ENCODE data around the gene MAGI2.
A peak's percentile ranks its signal among the peaks of the same experiment; 100 is the strongest.
"Not testable (repeated sequence)": the region's sequence is repeated elsewhere in the genome, so short reads cannot be mapped to it uniquely, and the experiment has no call there.

The MAGI2 gene

DNA sequence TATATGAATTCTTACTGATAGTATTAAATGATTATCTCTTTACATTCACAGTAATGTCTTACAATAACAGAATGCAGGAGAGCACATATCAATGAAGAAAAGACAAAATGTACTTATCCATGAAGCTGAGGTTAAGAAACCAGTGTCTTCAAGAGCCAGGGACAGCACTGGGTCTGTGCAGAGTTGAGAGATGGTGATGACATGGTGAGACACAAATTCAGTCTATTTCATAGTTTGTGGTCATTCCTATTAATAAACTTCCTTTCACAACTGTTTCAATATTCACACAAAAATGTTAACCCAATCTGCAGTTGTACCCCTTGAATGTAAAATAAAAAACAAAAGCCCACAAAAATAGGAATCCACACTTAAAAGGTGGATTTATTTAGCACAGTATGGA, 5.3 kb upstream of the MAGI2 start:
- Mint-ChIP-seq H3K4me3 (no peak overlapping the region), H3K9me3 (no peaks in the 10 kb centered on the region), H3K4me1 (no peaks in the 10 kb centered on the region), H3K36me3 (no peaks in the 10 kb centered on the region), H3K27me3 (peaks cover 12% of the 10 kb centered on the region), H3K27ac (no peak overlapping the region)

GRCh38 chr7:79455173-79455790, 1.8 kb upstream of the MAGI2 start:
- Mint-ChIP-seq H3K27me3 (peaks cover 34% of the 10 kb centered on the region), H3K4me3 (no peak overlapping the region), H3K27ac (no peak overlapping the region), H3K4me1 (peaks cover 7% of the 10 kb centered on the region), H3K9me3 (no peaks in the 10 kb centered on the region), H3K36me3 (no peaks in the 10 kb centered on the region)

GRCh38 chr7:79454361-79454960, 994 bp upstream of the MAGI2 start:
- H3K9me3 Mint-ChIP-seq: no peaks in the 10 kb centered on the region
- peaks cover 36% of the 10 kb centered on the region for H3K27me3 Mint-ChIP-seq
- H3K4me3 Mint-ChIP-seq: no peak overlapping the region
- H3K4me1 Mint-ChIP-seq: peaks cover 7% of the 10 kb centered on the region
- H3K36me3 Mint-ChIP-seq: no peaks in the 10 kb centered on the region
- H3K27ac Mint-ChIP-seq: no peak overlapping the region

GRCh38 chr7:79453266-79453557, 255 bp downstream of the MAGI2 start:
- no peaks in the 10 kb centered on the region for H3K36me3 Mint-ChIP-seq
- H3K27ac Mint-ChIP-seq: no peak overlapping the region
- H3K27me3 Mint-ChIP-seq: peaks cover 38% of the 10 kb centered on the region
- peaks cover 7% of the 10 kb centered on the region for H3K4me1 Mint-ChIP-seq
- no peaks in the 10 kb centered on the region for H3K9me3 Mint-ChIP-seq
- H3K4me3 Mint-ChIP-seq: no peak overlapping the region

DNA sequence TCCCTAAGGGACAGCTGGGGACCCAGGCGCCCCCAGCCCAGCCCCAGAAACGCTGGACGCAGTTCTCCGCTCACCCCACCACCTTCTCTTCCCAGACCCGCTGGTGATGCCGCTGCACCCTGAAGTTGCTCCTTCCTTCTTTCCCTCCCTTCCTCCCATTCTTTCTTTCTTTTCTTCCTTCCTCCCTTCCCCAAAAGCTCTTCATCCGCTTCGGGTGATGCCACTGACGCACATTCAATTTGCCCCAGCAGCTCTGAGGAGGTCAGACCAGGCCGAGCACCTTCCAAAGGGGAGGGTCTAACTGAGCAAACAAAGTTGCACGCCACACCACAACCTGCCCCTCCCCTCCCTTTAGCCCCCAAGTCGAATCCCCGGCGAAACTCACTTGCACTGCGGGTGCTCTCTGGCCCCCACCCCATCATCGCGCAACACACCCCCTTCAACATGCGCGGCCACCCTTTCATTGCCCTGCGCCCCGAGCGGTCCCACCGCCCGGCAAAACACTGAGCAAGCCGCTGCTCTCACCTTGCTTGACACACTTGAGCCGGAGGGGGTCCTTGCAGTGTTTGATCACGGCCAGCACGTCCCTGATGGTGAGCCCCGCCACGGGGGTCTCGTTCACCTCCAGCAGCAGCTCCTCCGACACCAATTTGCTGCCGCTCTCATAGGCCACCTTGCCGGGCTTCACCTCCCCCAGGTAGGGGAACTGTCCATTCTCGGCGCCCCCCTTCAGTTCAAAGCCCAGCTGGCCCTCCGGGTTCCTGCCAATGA, 787 bp downstream of the MAGI2 start:
- no peaks in the 10 kb centered on the region for H3K36me3 Mint-ChIP-seq
- no peaks in the 10 kb centered on the region for H3K9me3 Mint-ChIP-seq
- no peak overlapping the region for H3K27ac Mint-ChIP-seq
- peaks cover 7% of the 10 kb centered on the region for H3K4me1 Mint-ChIP-seq
- H3K27me3 Mint-ChIP-seq: peaks cover 37% of the 10 kb centered on the region
- H3K4me3 Mint-ChIP-seq: no peak overlapping the region

GRCh38 chr7:79452032-79452494, 1.4 kb downstream of the MAGI2 start:
- H3K36me3 Mint-ChIP-seq: no peaks in the 10 kb centered on the region
- peaks cover 7% of the 10 kb centered on the region for H3K4me1 Mint-ChIP-seq
- H3K27me3 Mint-ChIP-seq: peaks cover 36% of the 10 kb centered on the region
- H3K27ac Mint-ChIP-seq: no peak overlapping the region
- peak overlapping the region; percentile 15 for H3K4me3 Mint-ChIP-seq
- no peaks in the 10 kb centered on the region for H3K9me3 Mint-ChIP-seq

GRCh38 chr7:79451580-79451979, 1.9 kb downstream of the MAGI2 start:
- Mint-ChIP-seq H3K4me3 (peak overlapping the region; percentile 15), H3K27me3 (peaks cover 36% of the 10 kb centered on the region), H3K27ac (no peak overlapping the region), H3K36me3 (no peaks in the 10 kb centered on the region), H3K4me1 (peaks cover 7% of the 10 kb centered on the region), H3K9me3 (no peaks in the 10 kb centered on the region)

- not testable (repeated sequence) for H3K27me3 Mint-ChIP-seq, H3K9me3 Mint-ChIP-seq, H3K4me1 Mint-ChIP-seq, H3K36me3 Mint-ChIP-seq, H3K4me3 Mint-ChIP-seq, H3K27ac Mint-ChIP-seq
Observed at GRCh38 chr7:79442766-79443165, 10.7 kb downstream of the MAGI2 start.

DNA sequence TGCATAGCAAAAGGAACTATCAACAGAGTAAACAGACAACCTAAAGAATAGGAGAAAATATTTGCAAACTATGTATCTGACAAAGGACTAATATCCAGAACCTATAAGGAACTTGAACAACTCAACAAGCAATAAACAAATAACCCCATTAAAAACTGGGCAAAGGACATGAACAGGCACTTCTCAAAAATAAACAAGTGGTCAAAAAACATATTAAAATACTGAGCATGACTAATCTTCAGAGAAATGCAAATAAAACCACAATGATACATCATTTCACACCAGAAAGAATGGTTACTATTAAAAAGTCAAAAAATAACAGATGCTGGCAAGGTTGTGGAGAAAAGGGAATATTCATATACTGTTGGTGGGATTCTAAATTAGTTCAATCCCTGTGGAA, 17.1 kb downstream of the MAGI2 start:
- Mint-ChIP-seq H3K4me3 (no peak overlapping the region), H3K9me3 (no peaks in the 10 kb centered on the region), H3K27ac (no peak overlapping the region), H3K27me3 (no peaks in the 10 kb centered on the region), H3K4me1 (no peaks in the 10 kb centered on the region), H3K36me3 (no peaks in the 10 kb centered on the region)

DNA sequence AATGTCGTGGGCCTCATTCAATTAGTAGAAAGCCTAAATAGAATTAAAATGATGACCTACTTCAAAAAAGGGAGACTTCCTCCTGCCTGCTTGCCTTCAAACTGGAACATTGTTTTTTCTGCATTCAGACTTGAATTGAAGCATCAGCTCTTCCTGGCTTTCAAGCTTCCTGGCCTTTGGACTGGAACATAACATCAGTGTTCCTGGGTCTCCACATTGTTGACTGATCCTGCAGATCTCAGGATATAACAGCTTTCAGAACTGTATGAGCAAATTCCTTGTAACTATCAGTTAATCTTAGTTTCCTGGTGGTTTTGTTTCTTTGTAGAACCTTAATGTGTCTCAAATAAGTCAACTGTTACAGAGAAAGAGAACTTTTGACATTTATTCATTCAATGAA, 18.6 kb downstream of the MAGI2 start:
- no peaks in the 10 kb centered on the region for H3K4me1 Mint-ChIP-seq
- no peaks in the 10 kb centered on the region for H3K36me3 Mint-ChIP-seq
- no peaks in the 10 kb centered on the region for H3K9me3 Mint-ChIP-seq
- H3K27ac Mint-ChIP-seq: no peak overlapping the region
- no peaks in the 10 kb centered on the region for H3K27me3 Mint-ChIP-seq
- H3K4me3 Mint-ChIP-seq: no peak overlapping the region

GRCh38 chr7:79434098-79434497, 19.4 kb downstream of the MAGI2 start:
- Mint-ChIP-seq H3K27me3 (no peaks in the 10 kb centered on the region), H3K27ac (no peak overlapping the region), H3K9me3 (no peaks in the 10 kb centered on the region), H3K4me1 (no peaks in the 10 kb centered on the region), H3K4me3 (no peak overlapping the region), H3K36me3 (no peaks in the 10 kb centered on the region)

GRCh38 chr7:79430391-79430790, 23.1 kb downstream of the MAGI2 start:
- Mint-ChIP-seq H3K27me3 (no peaks in the 10 kb centered on the region), H3K4me3 (no peak overlapping the region), H3K9me3 (no peaks in the 10 kb centered on the region), H3K27ac (no peak overlapping the region), H3K4me1 (no peaks in the 10 kb centered on the region), H3K36me3 (no peaks in the 10 kb centered on the region)

DNA sequence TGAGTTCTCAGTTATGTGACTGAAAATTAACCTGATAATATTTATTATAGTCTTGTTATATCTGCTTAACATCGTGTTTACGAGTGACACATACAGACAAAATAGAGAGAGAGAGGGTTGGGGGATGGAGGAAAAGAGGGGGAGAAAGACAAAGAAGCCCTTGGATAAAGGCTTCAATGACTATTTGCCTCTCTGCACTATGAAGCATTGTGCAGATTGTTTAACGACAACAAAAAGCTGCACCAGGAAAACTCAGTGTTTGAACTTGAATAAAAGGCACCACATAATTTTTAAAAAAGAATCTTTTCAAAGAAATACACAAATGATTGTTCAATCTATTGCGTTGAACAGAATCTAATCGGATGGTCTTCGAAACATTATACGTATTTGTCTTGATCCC, 27.8 kb downstream of the MAGI2 start:
- H3K4me1 Mint-ChIP-seq: no peaks in the 10 kb centered on the region
- no peak overlapping the region for H3K27ac Mint-ChIP-seq
- no peaks in the 10 kb centered on the region for H3K9me3 Mint-ChIP-seq
- no peaks in the 10 kb centered on the region for H3K27me3 Mint-ChIP-seq
- no peaks in the 10 kb centered on the region for H3K36me3 Mint-ChIP-seq
- no peak overlapping the region for H3K4me3 Mint-ChIP-seq

DNA sequence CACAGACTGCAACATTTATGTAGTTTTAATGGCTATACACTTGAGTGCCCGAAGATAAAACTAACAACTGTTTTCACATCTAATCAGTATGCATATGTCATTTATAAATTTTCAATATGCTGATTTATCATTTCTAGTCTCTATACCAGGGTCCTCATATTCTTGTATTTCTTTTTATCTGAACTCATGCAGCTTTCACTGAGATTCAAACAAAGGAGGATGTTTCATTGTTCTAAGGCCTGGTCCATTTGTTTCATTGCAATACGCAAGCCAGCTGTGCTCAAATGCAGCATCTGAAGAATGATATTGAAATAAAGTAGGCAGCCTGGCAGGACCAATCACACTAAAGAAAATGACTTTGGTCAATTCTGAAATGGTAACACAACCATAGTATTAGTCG, 31.7 kb downstream of the MAGI2 start:
- Mint-ChIP-seq H3K27me3 (no peaks in the 10 kb centered on the region), H3K4me1 (no peaks in the 10 kb centered on the region)

GRCh38 chr7:79420464-79420863, 33.0 kb downstream of the MAGI2 start:
- H3K4me3 Mint-ChIP-seq: no peak overlapping the region

More for the DNA sequence above, 31.7 kb downstream of the MAGI2 start:
- Mint-ChIP-seq H3K9me3 (no peaks in the 10 kb centered on the region), H3K27ac (no peak overlapping the region), H3K4me3 (no peak overlapping the region), H3K36me3 (no peaks in the 10 kb centered on the region)

DNA sequence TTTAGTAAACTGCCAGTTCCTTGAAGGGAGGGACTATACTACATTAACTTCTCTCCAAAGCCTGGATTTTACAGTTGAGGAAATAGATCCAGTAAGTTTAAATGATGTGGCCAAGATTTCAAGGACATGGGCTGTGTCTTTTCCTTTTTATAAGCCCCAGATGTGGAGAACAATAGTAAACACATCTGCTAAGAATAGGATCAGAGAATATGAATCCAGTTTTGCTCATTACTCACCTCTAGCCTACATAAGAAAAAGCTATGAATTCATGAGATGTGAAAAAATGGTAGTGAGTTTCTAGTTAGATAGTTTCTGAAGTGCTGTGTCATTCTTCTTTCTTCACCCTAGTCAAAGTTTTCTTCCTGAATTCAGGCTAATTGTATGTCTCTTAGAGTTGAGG, 38.6 kb downstream of the MAGI2 start:
- no peak overlapping the region for H3K27ac Mint-ChIP-seq

More at GRCh38 chr7:79420464-79420863, 33.0 kb downstream of the MAGI2 start:
- Mint-ChIP-seq H3K4me1 (no peaks in the 10 kb centered on the region), H3K27ac (no peak overlapping the region), H3K9me3 (no peaks in the 10 kb centered on the region), H3K36me3 (no peaks in the 10 kb centered on the region), H3K27me3 (no peaks in the 10 kb centered on the region)

More for the DNA sequence above, 38.6 kb downstream of the MAGI2 start:
- Mint-ChIP-seq H3K9me3 (no peaks in the 10 kb centered on the region), H3K4me1 (no peaks in the 10 kb centered on the region), H3K36me3 (no peaks in the 10 kb centered on the region), H3K27me3 (no peaks in the 10 kb centered on the region), H3K4me3 (no peak overlapping the region)

Measured in activated naive CD4-positive, alpha-beta T cell treated with anti-CD3 and anti-CD28 coated beads, Interleukin-2, amount 50 U/mL, for 24 hours (primary cell).